ENCODE measurements around the gene METAP1D.
A peak's percentile ranks its signal among the peaks of the same experiment; 100 is the strongest.

Gene METAP1D

DNA sequence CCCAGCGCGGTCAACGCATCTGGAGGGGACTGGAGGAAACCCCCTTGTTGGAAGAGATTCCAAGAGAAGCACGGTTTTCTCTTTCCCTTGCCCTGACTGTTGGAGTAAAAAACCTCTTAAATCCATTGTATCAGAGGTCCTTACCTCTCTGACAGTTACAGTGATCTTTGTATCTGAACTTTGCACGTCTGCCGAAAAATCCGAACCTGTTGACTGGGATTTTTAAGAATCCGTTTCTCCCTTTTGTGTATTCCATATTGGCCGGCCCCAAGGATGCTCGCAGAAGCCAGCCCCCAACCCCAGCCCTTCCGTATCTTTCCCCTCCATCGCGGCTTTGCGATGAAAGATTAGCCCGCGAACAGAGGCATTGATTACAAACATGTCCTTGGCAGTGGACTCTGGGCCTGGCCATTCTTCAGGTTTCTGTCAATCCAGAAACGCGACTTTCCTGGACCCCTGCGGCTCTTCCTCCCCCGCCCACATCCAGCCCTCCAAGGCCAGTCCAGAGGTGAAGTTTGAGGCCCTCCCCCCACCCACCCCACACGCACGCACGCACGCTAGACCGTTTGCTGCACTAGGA is 81.0 kb downstream of the METAP1D start:
- DNase-seq (ENCODE audit: low spot score), result no peak

DNA sequence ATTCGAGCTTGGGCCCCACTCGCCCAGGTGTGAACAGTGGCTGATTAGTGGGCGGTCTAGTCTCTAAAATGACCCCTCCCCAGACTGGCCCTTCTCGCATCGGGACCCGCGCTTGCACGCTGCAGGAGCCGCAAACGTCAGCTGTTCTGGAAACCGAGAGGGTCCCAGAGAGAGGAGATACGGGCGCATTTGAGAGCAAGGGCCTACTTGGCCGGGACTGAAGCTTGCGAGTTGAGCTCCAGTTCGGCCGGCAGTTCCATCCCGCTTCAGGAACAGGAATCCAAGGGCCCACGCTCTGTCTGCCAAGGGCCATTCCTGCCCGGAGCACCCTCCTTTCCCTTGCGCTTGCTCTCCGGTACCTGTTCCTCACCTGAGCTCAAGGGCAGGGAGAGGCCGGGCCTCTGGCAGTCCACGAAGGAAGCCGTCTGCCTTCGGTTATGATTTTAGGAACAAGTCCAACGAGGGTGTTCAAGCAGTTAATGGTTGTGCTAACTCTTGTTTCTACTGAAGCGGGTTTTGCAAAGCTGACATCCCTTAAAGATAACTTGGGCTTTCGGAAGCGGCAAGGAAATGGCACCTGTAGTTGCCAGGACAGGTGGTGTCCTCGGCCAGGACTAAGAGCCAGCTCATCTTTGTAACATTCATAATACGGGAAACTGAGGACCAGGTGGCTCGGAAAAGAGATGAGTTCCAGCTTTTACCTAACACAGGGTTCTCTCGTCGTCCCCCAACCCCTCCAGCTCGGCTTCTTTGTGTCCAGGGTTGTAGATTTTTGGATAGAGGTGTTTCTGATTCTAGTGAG is 81.7 kb downstream of the METAP1D start:
- DNase-seq (ENCODE audit: low spot score), result no peak

GRCh38 chr2:172082105-172082943 is 82.6 kb downstream of the METAP1D start:
- DNase-seq (ENCODE audit: low spot score), result no peak

- DNase-seq (ENCODE audit: low spot score), result no peak
Measured at GRCh38 chr2:172082944-172083627, 83.3 kb downstream of the METAP1D start.

- no peak for DNase-seq (ENCODE audit: low spot score)
Measured at GRCh38 chr2:172083628-172084394, 84.1 kb downstream of the METAP1D start.

- no peak for DNase-seq (ENCODE audit: low spot score)
Measured at GRCh38 chr2:172084395-172084644, 84.6 kb downstream of the METAP1D start.

DNA sequence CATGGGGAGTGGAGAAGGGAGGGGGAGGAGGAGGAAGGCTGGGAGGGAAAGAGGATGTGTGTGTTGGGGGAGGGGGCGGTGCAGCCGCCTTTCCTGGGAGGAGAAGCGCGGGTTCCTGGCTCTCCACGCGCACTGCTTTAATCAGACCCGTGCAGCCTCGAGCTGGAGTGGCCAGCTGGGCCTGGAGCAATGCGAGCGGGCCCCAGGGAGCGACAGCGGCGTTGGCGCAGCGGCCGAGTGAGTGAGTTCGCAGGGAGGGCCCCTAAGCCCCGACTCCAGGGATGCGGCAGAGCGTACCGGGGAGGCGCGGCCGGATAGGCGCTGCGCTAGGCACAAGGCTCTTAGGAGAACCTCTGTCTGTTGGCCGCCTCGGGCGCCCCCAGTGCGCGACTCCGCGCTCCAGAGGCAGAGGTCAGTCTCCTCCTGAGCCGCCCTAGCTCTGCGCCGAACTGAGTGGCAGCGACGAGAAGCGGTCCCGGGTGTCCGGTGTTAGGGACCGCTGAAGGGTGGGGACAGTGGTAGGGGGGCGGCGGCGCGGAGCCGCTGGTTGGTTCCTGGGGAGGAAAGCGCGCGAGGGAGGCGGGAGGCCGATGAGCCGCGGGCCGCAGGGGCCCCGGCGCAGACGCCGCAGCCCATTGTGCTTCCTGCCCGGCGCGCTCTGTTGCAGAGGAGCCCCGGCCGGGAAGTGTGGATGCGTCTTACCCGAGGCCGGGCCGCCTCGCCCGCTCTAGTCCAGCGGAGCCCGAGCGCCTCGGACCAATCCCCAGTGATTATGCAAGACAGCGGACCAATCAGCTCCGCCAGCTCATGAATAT is 85.1 kb downstream of the METAP1D start:
- DNase-seq (ENCODE audit: low spot score), result peak; percentile 73

GRCh38 chr2:172085460-172086159 is 85.9 kb downstream of the METAP1D start, which contains the start of gene DLX1:
Gene DLX1, plus strand, starts transcription at chr2:172085507. Its CDS starts 171 bp downstream, at chr2:172085678.
- no peak for DNase-seq (ENCODE audit: low spot score)

- peak; percentile 53 for DNase-seq (ENCODE audit: low spot score)
Measured at GRCh38 chr2:172086241-172087206, 86.8 kb downstream of the METAP1D start.

DNA sequence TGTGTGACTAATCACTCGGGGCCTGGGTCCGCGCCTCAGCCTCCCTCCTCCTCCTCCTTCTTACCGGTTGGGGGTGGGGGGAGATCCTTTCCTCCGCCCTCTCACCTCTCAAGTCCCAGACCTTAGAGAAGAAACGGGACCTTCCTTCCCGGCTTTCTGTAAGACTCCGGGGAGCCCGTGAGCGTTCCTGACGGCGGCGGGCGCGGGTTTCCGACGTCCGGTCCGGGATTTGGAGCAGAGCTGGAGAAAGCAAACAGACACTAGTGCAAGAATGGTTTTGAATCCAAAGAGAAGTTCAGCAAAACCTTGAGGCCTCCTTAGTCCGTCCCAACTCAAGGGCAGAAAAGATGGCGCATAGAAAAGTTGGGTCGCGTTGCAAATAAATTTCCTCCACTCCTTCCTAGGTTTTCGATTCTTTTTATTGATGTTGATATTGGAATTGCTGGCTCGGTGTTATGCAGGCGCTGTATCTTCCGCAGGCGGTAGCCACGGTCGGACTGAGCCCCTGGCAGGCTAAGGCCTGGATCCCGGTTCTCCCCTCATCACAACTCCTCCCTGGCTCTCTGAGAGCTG is 87.5 kb downstream of the METAP1D start:
- no peak for DNase-seq (ENCODE audit: low spot score)

- no peak for DNase-seq (ENCODE audit: low spot score)
Measured at GRCh38 chr2:172087780-172088244, 88.1 kb downstream of the METAP1D start.

DNA sequence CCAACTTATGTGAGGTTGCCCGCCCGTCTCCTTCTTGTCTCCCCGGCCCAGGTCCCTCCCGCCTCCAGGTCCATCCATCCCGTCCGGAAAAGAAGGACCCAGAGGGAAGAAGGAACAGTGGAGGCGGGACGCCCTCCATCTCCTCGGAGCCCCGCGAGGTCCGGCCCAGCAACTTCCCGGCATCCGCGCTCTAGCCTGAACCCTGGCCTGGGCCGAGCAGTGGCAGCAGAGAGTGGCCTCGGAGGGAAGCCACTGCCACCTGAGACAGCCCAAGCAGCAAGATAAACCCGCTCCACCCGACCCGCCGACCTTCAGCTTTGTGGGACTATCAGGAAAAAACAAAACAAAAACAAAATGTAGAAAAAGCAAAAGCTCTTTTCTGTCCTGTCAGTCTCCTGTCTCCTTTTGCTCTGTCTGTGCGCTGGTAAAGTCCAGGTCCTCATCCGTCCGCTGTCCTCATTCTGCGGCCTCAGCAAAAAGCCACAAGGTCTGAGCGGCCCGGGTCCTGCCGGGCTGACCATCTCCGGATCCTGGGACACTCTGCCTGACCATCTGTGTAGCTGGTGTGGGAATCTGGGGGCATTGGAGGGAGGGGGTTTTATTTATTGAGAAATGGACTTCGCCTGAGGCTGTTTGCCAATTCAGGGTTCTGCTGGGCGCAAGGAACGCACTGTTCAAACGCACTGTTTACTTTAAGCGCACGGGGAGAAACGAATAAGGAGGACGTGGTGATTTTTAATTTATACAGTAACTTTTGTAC is 88.7 kb downstream of the METAP1D start:
- no peak for DNase-seq (ENCODE audit: low spot score)

GRCh38 chr2:172089005-172089504 is 89.3 kb downstream of the METAP1D start:
- no peak for DNase-seq (ENCODE audit: low spot score)

DNA sequence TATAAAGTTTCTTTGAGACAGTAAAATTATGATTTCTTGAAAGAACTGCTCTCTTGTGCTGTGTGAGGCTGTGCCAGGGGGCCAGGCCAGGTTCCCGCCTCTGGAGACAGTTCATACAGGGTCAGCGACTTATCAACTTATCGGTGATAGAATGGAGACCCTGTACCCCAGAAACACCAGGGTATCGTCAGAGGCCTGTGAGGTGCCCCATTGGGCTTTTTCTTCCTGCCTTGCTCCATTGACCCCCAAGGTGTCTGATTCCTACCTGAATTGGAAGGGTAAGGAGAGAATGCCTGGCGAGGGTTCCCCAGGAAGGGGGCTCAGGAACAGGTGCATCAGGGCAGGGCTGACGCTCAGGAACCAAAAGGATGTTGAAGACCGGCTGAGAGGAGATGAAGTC is 89.9 kb downstream of the METAP1D start:
- no peak for DNase-seq (ENCODE audit: low spot score)

DNA sequence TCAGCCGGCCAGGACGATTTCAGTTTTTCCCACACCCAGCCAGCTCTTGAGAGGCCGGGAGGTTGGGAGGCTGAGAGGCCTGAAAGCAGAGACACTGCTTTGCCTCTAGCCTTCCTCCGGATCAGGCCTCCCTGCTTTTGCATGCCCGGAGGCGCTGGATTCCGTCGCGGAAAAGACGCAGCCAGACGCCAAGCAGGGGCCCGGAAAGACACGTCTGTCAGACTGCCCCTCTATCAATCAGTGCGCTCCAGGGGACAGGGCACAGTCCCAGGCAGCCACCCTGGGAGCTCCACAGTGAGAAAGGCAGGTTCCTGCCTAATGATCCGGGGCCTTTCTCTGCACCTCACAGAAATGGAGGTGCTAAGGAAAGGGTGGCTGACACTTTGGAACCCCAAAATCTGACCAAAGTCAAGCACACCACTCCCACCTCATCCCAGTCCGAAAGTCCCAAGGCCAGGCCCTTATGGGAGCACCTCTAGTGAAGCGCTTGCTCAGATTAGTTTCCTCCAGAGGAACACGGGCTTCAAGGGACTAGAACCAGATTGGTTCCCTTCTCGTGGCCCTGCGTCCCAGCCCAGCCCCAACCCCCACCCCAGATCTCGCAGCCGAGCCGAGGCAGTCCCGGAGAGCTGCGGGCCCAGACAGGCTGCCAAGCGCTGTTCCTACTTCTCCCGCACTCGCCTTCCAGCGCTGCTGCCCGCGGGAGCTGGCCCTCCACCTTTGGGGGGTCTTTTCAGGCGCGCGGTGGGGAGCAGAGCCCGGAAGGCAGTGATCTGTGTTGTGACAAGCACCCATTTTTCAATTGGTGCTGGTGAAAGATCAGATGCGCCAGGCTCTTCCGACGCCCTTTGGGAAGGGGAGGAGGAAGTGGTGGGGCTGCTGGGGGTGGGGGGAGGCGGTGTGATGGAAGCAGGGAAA is 90.5 kb downstream of the METAP1D start:
- DNase-seq (ENCODE audit: low spot score), result no peak

DNA sequence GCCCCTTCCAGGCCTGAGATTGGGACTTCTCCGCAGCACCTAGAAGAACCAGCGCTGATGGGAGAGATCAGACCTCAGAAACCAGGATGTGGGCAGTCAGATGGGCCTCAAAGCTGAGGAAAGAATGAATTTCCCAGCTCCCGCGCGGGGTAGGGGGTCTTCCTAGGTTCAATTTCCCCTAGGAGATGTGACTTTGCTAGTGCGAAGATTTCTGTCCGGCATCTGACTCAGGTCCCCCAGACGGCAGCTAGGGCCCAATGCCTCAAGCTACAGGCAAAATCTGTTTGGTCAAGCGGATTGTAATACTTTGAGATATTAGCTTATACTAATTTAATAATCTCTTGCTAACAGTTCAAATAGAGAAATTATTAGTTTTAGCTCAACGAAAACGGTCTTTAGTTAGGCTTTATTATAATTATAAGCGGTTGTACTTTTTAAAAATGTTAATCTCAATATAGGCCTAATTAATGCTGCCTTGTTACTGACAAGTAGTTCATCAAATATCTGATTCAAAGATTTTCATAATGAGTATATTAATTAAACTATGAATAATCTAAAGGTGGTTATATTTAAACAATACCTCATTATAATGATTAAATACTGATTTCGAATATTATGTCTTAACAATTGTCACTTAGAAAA is 91.4 kb downstream of the METAP1D start:
- DNase-seq (ENCODE audit: low spot score), result no peak

All from activated CD4-positive, alpha-beta T cell treated with anti-CD3 and anti-CD28 coated beads, Interleukin-2, Interleukin-4, amounts not matched to agents 100 ng/mL and 50 ng/mL, durations not matched to agents 16 hours and 8 hours (primary cell).